GM19397 (cell line): ENCODE results near the gene PPL.
A peak's percentile ranks its signal among the peaks of the same experiment; 100 is the strongest.

Experiments used
- ATAC-seq: cut with Tn5 transposase; IDR thresholded peaks from one replicate; pipeline ENCODE4 v1.9.1; 2021; ENCODE audit warnings: mild to moderate bottlenecking, moderate library complexity; ENCODE audit not compliant: unreplicated experiment

Gene PPL

GRCh38 chr16:4870138-4870671, 66.7 kb downstream of the PPL start:
- ATAC-seq = no peak

DNA sequence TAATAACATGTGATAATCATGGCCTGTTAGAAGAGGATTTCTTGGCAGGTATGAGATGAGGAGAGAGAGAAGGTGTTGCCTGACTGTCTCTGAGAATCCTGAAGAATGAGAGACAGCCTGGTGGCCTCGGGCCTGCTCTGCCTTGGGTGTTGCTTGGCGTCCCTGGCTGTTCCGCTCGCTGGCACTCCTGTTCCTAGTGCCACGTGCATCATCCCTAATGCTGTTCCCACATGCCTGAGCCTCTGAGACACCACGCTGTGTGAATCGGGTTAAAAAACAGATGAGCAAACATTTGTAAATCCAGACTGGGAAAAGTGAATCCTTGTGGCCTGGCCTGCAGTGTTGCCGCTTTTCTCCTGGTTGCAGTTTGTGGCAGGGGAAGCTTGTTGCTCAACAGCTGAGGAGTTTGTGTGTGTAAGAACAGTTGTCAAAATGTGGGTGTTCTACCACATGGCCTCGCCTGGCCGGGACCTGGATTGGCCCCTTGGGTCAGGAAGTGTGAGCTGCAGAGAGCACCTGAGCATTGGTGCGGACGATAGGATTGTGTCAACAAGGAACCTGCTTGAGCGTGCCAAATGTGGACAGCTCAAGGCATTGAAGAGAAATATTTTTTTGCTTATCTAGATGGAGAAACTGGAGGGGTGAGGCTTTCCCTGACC, 67.7 kb downstream of the PPL start:
- ATAC-seq = no peak

DNA sequence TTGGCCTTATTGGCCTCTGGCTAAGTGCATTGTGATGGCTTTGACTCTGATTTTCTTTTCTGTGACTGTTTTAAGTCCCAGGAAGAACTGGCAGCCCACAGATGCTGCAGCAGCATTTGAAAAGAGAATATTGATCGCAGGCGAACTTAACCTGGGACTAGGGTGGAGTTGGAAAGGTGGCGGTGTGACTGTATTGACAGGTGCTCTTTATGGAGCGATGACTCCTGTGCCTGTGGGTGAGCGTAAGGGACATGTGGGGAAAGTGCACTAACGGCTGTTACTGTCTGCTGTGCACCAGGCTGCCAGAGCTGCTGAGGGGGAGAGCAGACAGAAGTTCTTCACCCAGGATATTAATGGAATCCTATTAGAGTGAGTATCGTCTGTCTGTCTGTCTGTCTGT, 68.4 kb downstream of the PPL start:
- ATAC-seq = no peak

GRCh38 chr16:4868026-4868425, 68.9 kb downstream of the PPL start:
- no peak for ATAC-seq

DNA sequence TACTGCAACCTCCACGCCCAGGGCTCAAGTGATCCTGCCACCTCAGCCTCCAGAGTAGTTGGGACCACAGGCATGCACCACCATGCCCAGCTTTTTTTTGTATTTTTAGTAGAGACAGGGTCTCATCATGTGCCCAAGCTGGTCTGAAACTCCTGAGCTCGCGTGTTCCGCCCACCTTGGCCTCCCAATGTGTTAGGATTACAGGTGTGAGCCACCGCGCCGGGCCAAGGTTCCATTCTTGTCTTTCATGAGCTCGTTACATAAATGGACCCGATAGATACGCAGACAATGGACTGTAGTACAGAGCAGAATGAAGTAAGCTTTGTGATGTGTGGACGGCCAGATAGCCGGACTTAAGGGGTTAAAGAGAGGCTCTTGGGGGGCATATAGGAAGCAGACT, 70.4 kb downstream of the PPL start:
- no peak for ATAC-seq

GRCh38 chr16:4865231-4865860, 71.6 kb downstream of the PPL start:
- ATAC-seq = no peak

DNA sequence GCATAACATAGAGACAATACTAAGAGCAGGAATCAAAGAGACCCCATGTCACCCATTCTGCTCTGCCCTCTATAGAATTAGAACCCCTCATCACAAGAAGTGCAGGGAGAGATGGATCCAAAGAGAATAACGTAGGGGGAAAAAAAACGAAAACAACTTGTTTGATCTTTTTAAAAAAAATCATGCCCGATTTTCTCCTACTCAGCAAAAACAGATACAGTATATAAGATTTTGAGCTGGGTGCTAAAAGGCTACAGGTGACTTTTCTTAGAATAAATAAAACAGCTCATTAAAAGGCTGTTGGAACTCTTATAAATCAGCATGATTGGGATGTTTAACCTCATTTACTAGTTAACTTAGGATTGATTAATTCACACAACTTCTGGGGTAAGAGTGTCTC, 72.2 kb downstream of the PPL start:
- no peak for ATAC-seq

GRCh38 chr16:4862639-4863038, 74.3 kb downstream of the PPL start:
- no peak for ATAC-seq

GRCh38 chr16:4860727-4861342, 76.1 kb downstream of the PPL start:
- ATAC-seq = no peak

DNA sequence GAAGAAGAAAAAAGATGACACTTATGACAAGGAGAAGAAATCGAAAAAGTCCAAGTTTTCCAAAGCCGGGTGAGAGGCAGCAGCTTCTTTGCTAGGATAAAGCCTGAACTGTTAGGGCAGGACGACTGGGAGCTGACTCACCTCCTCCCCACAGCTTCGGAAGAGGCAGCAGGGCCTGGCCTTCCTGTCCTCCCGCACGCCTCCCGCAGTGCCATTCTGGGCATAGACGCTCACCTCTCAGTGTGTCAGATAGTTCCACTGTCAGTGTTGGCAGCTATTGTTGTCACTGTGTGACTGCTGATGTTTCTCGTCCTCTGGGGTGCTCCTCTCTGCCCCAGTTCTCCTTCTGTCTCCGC, 77.1 kb downstream of the PPL start:
- no peak for ATAC-seq

- ATAC-seq = no peak
Observed at GRCh38 chr16:4859190-4859899, 77.6 kb downstream of the PPL start.

GRCh38 chr16:4855804-4856203, 81.1 kb downstream of the PPL start:
- no peak for ATAC-seq

- no peak for ATAC-seq
Observed at GRCh38 chr16:4855371-4855770, 81.6 kb downstream of the PPL start.

DNA sequence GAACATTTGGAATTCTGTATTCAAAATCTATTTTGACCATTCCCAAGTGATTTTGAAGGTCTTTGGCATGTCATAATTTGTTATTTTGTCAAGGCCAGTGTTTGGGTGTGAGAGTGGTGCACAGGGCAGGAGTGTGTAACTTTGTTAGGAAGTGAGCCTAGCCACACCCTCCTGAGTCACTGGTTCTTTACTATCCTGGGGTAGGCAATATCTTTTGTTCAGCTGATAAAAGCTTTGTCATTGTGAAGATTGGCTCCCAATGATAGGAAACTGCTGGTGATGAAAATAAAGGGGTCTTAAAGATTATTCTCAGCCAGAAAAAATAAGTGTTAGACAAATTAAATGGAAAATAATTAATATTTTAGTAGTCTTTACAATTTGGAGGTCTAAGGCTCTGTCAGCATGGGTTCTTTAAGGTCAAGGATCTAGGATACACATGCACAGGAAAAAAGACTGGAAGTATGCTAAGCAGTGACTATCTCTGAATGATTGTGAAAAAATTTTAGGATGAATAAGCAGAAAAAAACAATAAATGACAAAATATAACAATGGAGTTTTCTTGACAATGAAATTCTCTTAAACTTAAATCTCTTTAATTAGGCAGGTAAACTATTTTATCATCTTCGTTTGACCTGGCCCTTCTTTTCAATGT, 84.6 kb downstream of the PPL start:
- no peak for ATAC-seq

DNA sequence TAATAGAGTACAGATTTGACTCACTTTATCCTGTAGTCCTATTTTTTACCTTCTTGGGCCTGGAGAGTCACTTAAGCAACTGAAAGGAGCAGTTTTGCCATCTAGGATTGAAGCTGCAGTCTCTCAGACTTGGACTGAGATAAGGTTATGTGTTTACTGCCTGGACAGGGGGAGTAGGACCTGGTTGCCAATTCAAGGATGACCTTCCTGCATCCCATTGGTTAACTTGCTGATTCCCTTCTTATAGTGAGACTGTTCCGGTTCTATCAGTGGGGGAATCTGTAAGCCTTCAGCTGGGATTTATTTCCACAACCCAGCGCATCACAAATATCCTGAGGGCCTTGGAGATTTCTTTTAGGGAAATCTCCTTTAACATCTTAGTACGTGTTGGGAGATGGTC, 86.7 kb downstream of the PPL start:
- ATAC-seq = no peak

DNA sequence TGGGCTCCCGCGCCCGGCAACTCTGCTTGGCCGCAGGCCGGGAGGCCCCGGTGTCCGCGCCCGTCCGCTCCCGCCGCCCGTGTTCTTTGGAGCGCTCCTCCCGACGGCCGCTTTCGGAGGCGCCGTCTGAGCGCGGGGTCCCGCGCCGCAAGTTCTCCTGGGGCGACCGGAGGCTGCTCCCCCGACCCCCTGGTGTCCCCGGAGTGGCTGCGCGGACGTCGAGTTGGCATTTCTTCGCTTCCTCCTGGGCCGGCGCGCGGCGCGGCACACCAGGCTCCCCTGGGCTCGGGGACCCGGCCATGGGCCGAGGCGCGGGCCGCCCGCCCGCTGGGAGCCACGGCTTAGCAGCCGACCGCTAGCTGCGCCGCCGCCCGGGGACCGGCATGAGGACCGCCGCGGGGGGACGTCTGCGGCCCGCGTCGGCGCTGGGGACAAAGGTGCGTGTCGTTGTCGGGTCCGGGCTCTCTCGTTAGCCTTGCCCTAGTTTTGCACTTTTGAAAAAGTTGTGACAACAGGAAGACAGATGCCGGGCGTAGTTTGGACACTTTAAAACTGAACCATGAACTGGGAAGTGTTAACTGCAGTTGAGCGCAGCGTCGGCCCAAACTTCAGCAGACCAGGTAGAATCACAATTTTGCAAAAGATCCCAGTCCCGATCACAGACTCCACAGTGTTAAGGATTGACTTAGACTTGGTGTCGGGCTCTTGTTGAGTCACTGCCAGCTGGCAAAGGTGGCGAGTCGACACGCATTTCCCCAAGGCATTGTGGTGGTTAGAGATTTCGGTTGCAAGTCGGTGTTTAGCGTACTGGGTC, 89.0 kb downstream of the PPL start:
- peak; percentile 12 for ATAC-seq

DNA sequence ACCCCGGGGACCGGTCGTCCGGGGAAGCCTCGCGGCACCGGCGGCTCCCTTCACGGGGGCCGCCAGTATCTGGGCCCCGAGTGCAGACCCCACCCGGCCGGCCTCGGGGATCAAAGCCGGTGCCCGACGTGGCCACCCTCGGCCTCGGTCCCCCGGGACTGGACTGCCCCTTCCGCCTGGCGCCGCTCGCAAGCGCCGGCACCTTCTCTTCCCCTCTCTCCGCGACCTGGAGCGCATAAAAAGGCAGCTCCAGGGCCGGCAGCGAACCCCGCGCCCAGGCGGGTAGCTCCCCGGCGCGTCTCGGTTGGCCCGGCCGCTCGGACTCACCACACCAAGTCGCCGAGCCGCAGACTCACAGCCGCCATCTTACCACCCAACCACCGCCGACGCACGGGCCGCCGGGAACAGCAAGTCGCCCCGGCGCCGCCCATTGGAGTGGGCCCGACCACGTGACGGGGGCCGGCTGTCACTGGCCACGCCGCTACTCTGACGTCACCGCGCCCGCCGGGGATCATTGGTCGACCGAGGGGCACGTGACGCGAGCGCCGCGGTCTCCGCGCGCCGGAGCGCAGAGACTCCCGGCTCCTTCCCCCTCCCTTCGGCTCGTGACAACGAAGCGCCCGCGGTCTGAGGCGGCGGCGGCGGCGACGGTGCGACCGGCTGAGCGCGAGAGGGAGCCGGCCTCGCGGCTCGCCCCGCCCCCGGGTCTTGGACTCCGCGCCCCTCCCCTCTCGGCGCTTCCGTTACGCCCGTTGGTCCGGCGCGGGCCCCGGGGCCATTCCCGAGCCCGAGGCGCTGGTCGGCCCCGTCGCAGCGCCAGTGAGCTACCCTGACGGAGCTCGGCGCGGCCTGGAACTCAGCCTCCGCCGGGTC, 89.8 kb downstream of the PPL start, which contains the start of the genes GLYR1 and UBN1:
TSS of gene GLYR1 (minus strand) at position 388 of the 873 bp plus-strand sequence. CDS start at position 365, 23 bp downstream.
TSS of gene UBN1 (plus strand) at position 581 of the 873 bp plus-strand sequence. CDS start 5,437 bp downstream, outside the sequence.
- peak; percentile 91 for ATAC-seq

GRCh38 chr16:4846503-4846900, 90.4 kb downstream of the PPL start:
- peak; percentile 16 for ATAC-seq

DNA sequence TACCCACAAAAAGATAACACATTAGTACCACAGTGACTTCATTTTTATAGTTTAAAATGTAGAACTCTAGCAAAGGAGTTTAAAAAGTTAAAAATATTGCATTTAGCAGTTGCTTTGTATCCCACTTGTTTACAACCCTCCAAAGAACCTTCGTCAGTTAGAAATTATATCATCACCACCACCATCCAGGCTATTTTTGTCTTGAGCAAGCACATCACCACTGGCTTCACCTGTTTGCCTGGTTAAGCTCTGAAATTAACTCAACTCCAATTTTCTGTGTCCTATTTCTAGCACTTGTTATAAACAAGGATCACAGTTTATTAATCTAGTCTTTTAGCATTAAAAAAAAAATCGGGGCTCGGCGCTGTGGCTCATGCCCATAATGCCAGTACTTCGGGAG, 96.0 kb downstream of the PPL start:
- no peak for ATAC-seq
